ENCODE results near the gene SYT2.
"Not testable (repeated sequence)": the region's sequence is repeated elsewhere in the genome, so short reads cannot be mapped to it uniquely, and the experiment has no call there.

SYT2 gene

DNA sequence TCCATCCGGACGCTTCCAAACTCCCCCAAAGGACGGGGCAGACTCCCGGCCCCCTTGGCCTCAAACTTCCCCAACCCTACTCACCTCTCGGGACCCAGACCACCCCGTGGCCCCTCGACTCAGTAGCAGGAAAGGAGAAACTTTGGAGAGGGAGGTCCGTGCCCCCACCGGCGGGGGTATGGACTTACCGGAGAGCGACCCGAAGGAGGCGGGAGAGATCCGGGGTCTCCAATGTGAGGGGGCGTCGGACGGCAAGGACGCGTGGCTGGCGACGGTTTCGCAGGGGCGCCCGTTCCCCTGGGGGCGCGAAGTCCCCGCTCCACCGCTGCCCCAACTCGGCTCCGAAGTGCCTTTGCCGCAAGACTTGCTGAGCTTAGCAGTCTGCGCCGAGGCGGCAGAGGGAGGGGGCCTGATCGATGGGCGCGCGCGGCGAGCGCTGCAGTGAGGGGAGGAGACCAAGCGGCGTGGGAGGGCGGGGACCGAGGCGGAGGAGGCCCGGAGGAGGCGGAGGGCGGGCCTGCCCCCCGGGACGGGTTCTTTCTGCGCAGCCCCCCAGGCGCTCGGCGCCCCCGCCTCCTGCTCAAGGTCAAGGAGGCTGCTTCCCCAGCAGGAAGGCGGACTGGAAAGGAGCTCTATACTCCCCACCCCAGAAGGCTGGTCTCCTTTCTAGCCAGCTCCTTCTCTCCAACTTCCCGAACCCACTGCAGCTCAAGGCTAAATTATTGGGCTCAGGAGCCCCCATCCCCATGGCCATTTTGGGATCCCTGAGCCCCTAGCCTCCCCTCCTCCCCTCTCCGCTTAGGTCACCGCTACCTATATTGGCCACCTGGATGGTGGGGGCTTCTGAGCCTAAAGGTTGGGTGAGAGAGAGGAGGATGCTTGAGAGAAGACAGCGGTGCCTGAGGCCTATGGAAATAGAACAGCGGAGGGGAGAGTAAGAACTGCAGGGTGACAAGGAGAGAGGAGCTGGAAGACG, at the start of gene SYT2:
Gene SYT2, minus strand, starts transcription at position 385 of the 976 bp plus-strand sequence. CDS start 104,682 bp downstream, outside the sequence.
- DNase-seq (ENCODE audit: low spot score), result peak; percentile 57

- no peak for DNase-seq (ENCODE audit: low spot score)
Observed at GRCh38 chr1:202756391-202756790, 46.1 kb upstream of the SYT2 start.

DNA sequence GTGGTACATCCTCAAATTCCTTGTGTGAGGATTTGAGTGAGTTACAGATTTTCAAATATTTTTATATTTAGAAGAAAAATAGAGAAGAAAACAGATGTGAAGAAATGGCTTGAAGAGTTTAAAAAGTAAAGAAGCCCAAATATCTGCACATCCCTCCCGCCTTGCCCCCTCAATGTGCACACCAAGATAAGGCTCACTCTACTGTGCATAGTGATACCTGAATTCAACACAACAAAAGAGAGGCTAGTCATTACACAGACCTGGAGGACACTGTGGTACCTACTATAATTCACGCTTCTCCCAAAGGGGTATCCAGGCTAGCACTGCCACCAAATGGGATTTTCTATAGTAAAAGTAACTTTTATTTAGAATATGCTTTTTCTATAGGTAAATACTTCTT, 44.0 kb upstream of the SYT2 start:
- no peak for DNase-seq (ENCODE audit: low spot score)

GRCh38 chr1:202752774-202753173, 42.5 kb upstream of the SYT2 start:
- DNase-seq (ENCODE audit: low spot score), result no peak

DNA sequence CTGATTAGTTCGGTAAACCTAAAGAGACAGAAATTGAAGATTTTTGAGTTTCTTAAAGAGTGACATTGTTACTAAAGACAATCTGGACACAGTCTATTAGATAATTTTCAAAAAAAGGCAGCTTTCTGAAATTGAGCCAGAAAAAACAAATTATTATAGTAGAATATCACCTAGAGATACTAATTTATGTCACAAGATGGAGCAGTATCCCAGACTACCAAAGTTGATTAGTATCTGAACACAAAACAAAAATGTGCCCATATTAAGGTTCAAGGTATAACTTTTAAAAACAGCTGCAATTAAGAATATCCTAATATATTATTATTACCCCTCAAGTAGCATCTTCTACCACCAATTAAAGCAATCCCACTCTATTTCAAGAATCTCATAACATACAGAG, 40.5 kb upstream of the SYT2 start:
- DNase-seq (ENCODE audit: low spot score), result no peak

- DNase-seq (ENCODE audit: low spot score), result no peak
Observed at GRCh38 chr1:202750024-202750423, 39.8 kb upstream of the SYT2 start.

GRCh38 chr1:202745323-202745888, 35.2 kb upstream of the SYT2 start:
- no peak for DNase-seq (ENCODE audit: low spot score)

DNA sequence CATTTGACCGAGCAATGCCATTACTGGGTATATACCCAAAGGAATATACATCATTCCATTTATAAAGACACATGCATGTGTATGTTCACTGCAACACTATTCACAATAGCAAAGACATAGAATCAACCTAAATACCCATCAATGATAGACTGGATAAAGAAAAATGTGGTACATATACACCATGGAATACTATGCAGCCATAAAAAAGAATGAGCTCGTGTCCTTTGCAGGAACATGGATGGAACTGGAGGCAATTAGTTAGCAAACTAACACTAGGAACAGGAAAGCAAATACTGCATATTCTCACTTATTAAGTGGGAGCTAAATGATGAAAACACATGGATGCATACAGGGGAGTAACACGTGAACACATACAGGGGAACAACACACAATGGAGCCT, 34.5 kb upstream of the SYT2 start:
- DNase-seq (ENCODE audit: low spot score), result not testable (repeated sequence)

DNA sequence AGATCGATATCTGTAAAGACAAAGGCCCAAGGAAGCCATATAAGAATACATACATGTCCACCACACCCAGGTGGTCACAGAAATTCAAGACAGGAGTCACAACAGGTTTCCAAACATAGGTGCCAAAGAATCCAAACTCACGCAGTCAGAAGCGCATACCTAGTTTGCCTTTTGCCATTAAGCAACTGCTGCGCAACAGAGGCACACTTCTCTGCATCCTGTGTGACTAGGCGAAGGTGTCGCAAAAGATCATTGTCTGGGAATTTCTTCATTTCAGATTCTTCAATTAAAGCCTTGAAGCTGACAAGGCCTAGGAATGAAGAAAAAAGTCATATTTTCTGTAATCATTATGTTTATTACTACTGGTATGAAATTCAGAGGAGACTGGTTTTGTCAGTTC, 32.2 kb upstream of the SYT2 start:
- DNase-seq (ENCODE audit: low spot score), result no peak

- peak; percentile 60 for DNase-seq (ENCODE audit: low spot score)
Observed at GRCh38 chr1:202733251-202733650, 23.0 kb upstream of the SYT2 start.

- no peak for DNase-seq (ENCODE audit: low spot score)
Observed at GRCh38 chr1:202728951-202729350, 18.7 kb upstream of the SYT2 start.

DNA sequence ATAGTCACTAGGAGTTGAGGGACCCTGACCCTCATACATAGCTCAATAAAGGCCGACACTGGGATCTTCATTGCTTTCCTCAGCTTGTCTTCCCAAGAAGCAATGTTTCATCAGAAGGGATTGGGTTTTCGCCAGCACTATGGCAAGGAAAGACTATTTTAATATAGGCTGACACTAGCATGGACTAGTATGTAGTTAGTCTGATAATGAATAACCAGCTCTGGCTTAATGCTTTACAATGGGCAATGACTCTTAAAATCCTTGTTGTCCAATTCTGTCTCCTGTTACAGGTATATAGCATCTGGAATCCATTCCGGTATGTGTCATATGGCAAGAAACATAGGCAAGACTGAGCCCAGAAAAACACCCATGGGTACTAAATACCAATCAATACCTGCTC, 15.3 kb upstream of the SYT2 start:
- no peak for DNase-seq (ENCODE audit: low spot score)

DNA sequence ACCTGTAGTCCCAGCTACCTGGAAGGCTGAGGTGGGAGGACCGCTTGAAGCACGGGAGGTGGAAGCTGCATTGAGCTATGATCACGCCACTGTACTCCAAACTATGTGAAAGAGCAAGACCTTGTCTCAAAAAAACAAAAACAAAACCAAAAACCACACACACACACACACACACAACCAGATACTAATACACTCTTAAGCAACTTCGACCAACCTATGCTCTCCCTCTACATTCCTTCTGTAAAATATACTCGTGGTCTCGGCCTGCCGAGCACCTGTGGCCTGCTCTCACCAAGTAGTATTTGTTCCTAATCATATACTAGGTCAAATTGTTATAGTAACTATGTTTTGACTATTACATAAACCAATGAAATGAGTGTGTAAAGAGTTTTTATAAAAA, 13.5 kb upstream of the SYT2 start:
- no peak for DNase-seq (ENCODE audit: low spot score)

- not testable (repeated sequence) for DNase-seq (ENCODE audit: low spot score)
Observed at GRCh38 chr1:202723046-202723445, 12.8 kb upstream of the SYT2 start.

DNA sequence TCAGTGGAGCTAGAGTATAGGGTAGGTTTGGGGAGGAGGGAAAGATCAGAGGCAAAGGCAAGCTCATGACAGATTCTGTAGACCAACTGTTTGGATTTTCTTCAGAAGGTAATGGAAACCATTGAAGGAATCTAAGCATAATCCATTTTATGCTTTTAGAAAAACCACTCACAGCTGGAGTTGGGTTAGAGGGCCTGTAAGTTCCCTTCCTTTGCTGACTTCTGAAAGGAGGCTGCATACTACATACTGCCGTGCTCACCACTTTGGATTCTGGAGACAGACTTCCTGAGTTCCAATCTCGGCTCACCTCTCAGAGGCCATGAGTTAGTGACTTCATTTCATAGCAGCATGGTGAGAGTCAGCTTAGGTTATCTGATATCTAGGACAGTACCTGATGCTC, 6.4 kb upstream of the SYT2 start:
- DNase-seq (ENCODE audit: low spot score), result no peak

GRCh38 chr1:202714202-202714601, 3.9 kb upstream of the SYT2 start:
- DNase-seq (ENCODE audit: low spot score), result not testable (repeated sequence)

GRCh38 chr1:202713110-202713509, 2.9 kb upstream of the SYT2 start:
- DNase-seq (ENCODE audit: low spot score), result no peak

GRCh38 chr1:202711949-202712635, 1.8 kb upstream of the SYT2 start:
- DNase-seq (ENCODE audit: low spot score), result no peak

DNA sequence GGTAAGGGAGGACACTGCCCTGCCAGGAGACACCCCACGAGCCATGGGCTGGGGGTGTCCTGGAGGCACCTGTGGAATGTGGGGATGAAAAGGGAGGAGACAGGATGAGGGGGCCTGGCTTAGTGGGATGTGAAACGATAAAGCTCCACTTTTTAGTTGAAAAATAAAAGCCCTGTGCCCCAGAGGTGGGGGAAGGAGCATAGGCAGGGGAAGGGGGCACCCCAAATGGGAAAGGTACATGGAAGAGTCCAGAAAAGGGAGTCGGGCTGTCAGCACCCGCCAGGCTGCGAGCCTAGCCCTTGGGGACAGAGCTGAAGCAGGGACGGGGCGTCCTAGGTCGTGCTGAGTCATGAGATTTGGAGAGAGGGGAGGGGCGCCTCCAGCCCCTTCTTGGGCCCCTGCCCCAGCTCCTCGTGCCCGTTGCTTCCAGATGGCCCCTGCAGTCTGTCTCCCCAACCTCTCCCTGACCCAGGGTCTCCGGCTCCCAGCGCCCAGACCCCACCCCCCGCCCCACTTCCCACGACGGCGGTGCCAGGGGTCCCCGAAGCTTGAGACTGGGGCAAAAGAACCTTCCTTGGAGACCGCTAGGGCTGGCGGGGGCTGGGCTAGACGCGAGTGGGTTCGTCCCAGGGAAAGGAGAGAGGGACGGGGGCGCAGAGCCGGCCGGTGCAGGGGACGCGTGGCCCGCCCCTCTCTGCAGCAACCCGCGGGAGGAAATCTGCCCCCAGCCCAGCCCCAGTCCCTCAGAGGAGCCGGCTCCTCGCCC, 795 bp downstream of the SYT2 start:
- DNase-seq (ENCODE audit: low spot score), result no peak

GRCh38 chr1:202708456-202709275, 1.6 kb downstream of the SYT2 start:
- DNase-seq (ENCODE audit: low spot score), result no peak

DNA sequence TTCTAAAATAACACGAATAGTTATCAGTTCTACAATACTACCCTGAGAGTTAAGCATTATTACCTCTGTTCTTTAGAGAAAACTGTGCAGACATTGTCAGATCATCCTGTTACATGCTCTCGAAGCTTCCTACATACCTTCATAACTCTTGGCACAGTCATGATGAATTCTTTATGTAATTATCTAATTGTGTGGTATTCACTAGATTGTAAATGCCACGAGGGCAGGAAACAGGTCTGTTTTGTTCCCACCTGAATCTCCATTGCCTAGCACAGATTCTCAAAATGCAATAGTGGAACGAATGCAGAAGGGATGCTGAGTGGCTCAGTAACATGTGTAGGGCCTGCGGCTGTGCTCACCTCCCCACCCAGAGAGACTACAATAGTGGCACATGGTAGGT, 3.4 kb downstream of the SYT2 start:
- no peak for DNase-seq (ENCODE audit: low spot score)

Measured in cerebellar cortex (tissue), 1 donor.